Middle frontal gyrus (tissue), 1 donor: Measurements from ENCODE around the gene FBN1.

Experiments
- DNase-seq: peaks from one replicate; pipeline ENCODE4 v3.0.0-alpha.2; 2015; ENCODE audit warnings: low spot score; ENCODE audit errors: extremely low spot score

FBN1 gene

DNA sequence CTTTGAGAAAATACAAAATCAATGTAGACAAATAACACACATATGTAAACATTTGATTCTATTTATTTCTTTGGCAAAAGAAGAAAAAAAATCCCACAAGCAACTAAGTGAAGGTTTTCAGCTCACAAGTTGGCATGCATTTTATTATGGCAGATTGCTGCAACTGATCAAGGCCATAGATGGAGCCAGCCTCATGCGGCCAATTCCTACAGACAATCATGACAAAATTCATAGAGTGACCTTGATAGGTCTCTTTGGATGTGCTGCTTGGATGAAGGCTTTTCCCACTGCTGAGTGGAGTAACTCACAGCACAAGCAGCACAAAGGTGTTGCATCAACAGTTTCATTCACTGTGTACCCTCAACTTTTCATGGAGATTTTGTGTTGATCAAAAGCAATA, 22.1 kb downstream of the FBN1 start:
- no peak for DNase-seq

DNA sequence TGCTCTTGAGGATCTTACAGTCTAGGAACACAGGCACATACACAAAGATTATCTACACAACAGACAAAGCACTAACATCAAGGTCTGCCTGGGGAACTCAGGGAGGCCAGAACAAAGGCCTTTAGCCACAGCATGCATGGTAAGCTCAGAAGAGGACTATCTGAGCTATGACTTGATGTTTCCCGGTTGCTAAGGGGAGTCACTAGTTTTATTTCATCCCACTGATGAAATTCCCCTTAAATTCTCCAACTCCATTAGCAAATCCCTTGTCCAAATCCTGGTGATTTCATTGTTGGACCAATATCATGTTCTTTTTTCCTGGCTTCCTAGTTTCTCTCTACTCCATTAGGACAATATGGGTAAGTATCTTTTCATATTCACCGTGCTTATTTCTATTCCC, 23.3 kb downstream of the FBN1 start:
- no peak for DNase-seq

DNA sequence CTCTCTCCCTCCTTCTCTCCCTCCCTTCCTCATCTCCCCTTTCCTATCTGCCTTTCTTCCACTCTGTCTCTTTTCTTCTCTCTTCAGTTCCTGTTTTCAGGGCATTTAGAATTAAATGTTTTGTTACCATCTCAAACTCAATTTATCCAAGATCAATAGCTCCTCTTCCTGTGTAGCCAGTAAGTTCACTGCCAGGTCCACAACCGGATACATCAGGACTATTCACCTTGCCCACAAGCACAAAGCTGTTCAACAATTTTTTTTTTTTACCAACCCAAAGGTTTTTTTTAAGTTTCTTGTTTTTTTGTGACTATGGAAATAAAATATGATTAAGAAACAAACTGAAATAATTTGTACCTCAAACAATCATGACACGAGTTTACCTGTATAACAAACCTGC, 26.1 kb downstream of the FBN1 start:
- no peak for DNase-seq

DNA sequence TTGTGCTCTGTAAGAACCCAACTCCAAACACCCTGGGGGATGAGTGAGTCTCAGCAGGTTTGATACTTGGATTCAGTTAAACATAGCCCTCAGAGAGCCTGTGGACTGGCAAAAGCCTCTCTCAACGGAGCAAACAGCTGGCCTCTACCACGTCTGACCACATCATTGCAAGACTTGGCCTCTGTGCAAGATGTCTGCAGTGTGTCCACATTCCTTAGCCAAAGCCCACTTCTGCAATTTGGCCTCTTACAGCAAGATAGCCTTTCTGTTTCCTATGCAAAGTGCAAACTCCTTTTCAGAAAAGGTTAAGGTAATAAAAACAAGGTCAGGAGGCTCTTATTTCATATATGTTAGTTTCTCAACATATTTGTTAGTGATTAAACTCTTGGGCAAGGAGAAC, 27.9 kb downstream of the FBN1 start:
- no peak for DNase-seq

DNA sequence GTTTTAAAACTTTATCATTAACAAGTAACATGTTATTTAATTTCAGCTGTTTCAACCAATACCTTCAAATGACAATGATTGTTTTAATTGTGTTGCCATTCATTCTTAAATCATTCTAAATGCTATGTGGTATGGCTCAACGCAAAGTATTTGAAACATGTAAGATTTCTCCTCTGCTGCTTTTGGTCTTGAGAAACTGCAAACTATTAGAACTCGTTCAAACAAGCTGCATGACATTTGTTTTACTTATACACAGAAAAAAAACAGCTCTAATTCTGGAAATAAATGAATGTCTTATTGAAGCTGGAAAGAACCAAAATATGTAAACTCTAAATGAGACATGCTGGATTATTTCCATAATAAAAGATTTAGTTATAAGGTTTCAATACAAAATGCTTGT, 29.3 kb downstream of the FBN1 start:
- no peak for DNase-seq

DNA sequence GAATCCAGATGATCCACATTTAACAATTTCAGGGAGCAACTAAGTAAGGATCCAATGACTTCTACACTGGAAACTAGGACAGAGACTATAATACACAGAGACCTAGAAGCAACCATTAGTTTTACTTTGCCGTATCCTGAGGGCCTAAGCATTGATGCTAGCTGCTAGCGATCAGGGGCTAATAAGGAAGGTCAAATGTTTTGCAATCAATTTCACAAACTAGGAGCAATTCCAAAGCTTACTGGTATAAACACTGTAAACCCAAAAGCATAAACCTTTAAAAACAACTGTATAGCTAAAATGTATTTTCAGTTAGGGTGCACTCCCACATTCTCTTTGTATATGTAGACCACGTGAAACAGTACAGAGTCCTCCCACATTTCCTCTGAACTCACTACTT, 31.5 kb downstream of the FBN1 start:
- DNase-seq: no peak

DNA sequence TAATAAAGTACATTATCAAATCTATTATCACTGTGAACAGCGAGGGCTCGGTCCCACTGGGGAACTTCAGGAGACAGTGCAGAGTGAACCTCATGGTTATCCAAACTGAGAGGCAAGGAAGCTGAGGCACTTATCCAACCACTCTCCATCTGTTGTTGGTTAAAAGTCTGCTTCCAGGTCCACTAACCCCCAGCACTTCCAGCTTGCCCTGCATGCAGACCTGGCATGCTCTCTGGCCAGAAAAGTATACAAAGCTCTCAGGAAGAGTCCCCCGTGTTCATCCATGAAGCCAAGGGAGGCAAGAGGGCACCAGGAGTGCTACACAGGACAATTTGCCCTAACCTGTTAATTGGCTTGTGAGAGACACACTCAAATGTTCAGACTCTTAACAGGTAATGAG, 36.0 kb downstream of the FBN1 start:
- DNase-seq: no peak

DNA sequence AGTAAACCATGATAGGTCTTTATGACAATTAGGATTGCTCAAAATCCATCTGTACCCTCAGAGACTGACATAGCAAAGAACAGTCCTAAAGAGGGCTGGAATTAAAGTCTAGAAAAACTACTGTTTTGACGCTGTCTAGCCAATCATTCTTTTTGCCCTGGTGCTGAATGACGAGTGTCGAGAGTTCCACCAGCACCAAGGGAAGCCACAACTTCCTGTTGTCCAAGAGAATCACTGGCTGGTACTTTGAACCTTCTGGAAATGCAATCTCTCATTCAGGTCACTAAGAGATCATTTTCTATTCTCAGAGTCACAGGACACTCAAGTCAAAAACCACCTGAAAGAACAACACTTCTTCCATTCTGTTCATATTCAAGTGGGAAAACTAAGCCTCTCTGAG, 37.7 kb downstream of the FBN1 start:
- no peak for DNase-seq

DNA sequence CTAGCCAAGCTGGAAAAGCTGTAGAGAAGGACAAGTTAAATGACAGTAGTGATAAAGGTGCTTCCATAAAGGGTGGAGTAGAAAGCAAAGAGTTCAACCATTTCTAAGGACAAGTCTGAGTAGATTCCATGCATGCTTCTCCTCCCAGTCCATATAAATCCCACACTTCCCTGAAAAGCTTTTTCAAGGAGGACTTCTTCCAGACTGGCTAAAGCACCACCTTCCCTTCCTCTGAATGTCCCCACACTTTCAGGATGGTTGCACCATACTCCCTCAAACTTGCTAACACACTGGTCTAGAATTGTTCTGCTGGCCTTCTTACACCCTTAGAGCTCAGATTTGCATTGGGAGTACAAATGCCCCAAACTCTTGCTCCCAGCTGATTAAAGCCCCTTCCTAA, 40.9 kb downstream of the FBN1 start:
- no peak for DNase-seq

DNA sequence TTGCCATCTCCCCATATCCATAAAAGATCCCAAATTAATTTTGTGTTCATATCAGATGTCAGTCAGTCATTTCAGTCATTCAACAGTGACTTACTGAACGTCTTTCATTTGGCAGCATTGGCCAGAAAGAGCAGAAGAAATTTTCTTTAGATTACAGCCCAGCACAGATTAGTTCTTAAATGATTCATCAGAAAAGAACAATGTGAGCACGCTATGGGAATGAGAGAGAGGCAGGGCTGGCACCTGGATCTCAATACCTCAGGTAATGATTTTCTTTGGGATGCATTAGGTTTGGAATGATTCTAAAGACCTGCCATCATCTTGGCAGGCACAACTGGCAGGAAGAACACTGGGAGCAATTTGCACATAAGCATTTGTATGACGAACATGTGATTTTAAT, 41.6 kb downstream of the FBN1 start:
- DNase-seq: no peak

DNA sequence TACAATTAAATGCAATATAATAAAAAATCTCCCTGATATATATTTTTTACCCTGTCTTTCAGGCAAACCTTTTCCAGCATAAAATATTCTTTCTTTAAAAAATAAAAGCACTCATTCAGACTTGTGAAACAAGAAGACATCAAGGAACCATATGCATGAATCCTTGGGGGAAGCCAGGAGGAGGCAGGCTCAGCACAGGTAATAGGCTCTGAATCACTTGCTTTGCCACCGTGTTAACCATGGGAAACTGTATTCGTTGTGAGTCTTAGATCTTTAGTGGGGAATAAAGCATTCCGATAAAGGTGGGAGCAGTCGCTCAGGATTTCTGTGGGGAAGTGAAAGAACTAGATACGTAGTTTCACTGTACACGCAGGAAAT, 42.4 kb downstream of the FBN1 start:
- no peak for DNase-seq

DNA sequence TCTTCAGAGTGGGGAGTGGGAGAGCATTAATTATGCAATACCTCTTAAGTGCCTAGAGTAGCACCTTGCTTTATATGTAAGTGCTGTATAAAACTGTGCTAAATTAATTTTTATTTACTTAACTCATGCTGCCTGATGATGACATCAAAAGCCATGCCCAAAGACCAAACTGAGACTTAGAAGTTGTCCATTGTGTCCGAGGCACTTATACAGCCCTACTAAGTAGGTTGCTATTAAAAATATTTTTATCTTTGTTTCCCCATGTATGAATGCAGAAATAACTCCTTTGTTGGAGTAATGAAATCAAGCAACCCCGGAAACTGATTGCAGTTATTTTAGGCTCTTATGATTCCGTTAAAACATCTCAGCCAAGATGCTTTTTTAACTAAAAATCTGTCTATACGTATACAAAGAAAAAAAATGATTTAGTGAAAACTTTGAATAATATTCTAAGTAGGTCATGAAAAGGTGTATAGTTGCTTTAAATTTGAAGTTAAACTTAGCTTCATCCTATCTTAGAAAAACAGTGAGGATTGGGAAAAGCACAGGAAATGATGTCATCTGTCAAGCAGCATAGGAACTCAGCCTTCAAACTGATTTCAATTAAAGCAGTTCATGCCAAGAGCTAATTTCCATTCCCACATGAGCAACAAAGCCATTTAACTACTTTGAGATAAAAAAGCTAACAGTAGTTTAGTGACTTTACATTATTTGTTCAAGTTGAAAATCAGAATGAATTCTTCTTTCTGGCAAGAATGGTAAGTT, 43.0 kb downstream of the FBN1 start:
- no peak for DNase-seq

DNA sequence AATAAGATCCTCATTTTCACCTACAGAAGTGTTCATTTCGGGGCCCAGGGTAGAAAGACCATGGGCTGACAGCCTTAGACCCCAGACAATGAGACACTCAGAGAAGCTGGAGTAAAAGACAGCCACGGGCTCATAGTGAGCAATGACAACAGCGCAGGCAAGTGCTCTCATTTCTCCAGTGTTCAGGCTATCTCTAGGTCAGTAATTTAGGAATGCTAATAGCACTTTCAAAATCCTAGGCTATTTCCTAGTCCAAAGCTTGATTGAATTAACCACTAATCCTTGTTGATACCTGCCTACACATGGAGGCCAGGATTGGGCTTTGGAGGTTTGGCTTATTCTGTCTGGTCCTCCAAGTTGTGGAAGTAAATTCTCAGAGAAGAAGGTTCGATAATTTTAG, 44.4 kb downstream of the FBN1 start:
- no peak for DNase-seq

DNA sequence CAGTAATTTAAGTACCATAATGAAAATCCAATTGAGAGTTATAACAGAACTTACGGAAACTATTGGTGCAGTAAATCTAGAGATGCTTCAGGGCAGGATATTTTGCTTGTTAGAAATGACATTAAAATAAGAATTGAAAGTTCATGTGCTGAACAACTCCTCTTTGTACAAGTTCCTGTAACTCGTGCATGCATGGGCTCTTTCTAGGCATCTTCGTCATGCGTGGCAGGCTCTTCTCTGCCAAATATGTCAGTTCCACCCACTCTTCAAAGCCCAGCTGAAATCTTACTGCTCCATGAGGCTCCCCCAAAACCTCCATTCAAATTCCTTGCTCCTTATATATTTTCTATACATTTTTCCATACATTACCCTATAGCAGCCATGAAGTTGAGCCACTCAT, 48.7 kb downstream of the FBN1 start:
- DNase-seq: no peak

DNA sequence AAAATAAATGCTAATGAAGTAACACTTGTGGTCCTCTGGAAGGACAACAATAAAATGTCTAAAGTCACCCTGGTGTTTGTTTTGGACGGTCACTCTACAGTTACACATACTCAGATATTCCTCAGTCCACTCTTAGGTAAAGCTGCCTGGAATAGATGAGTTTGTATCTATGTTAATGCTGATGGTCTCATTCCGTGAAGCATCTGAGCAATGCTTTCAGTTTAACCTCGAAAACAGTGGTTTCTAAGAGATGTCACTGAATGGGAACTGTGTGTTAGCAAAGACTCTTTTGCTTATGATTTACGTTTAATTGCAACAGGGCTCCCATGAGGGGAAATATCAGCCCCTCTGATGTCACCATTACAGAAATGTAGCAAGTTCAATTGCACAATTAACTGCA, 49.1 kb downstream of the FBN1 start:
- no peak for DNase-seq

DNA sequence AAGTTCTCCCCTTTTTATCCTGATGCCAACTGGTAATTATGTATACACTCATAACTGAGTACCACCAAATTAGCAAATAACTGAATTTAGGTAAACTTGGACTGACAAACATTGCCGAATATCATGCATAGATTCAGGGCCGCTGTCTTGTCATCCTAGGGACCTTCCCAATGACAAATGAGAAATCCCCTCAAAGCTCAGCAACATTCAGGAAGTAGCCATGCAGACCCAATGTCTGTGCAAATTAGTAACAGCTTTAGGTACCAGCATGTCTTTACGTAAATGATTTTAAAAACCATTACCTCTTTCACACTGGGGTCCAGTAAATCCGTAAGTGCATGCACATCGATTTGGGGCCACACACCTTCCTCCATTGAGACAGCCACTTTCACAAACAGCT, 49.5 kb downstream of the FBN1 start:
- DNase-seq: no peak

DNA sequence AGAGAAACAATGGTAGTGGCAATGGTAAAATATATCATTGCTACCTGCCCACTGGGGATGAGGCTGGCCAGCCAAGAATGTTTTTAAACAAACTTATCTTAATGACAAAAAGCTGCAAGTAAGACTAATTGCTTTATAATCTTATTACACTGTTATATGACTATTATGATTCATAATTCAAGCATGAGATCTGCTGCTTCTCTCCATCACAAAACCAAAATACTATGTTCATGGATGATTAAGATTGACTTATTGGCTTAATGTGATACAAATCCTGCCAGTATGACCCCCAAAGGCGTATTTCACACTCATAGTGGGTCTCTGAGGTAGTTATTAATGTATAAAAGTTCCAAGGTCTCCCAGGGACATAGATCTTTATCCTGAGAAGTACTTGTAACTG, 52.6 kb downstream of the FBN1 start:
- DNase-seq: no peak

DNA sequence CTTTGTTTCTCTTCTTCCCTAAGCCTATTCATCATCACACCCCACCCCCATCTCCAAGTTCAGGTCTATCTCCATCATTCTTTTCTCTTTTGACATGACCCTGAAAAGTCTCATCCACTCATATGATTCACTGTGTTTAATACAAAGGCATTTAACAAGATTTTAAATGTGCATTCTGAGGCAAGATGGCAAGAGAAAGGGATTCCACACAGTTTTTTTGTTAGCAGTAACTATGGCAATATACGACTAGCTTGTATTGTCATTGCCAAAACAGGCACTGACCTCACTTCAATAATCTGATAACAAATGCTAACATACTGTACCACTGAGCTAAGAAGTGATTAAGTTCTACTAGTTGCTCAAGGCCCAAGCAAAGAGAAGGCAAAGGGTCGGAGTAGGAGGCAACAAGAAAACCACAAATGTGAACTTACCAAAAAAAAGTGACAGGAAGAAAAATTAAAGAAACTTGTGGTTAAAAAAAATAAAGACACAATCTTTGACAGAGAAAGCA, 53.2 kb downstream of the FBN1 start:
- no peak for DNase-seq

DNA sequence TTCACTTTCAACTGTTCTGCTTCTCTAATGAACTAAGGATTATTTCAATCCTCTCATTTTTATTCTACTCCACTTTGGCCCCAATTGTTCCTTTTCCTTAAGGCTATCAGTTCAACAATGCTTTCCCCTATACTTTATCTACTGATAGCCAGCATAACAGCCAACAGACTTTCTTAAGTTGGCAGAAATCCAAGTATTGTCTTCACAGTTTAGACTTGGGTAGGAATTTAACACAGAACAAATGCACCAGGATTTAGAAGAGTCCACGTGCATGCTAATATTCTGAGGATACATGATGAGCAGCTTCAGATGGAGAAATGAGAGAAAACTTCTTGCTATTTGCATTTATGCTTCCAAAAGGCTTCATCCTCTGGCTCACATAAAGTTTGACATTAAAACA, 54.8 kb downstream of the FBN1 start:
- DNase-seq: no peak

DNA sequence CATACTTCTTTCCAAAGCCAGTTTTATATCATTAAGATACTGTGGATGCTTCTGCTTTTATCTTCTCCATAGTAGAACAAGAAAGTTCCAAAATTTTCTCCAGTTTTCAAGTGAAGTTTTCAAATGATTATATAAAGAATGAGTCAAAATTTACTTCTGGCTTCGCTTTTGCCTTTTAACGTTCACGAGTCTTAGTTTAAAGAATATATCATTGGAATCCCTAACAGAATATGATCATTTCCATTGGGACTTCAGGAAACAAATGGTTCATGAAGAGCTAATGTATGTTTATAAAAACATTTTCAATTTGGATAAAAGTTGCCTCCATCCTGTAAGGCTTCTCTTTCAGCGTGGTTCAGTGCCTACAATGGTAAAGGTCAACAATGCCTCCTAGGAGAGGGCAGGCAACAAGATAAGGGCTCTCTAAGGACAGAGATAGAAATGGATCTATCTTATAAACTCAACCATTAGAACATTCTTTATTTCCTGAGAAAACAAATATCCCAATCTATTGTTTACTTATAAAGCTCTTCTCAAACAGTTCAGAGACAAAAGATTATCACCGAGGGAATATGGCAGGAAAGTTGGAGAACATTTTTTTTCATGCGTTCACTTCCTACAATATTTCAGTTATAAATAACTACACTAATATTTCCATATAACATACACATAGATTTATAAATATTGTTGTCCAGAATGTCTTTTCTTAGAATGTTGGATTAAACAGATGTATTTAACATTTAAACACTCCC, 60.5 kb downstream of the FBN1 start:
- no peak for DNase-seq

DNA sequence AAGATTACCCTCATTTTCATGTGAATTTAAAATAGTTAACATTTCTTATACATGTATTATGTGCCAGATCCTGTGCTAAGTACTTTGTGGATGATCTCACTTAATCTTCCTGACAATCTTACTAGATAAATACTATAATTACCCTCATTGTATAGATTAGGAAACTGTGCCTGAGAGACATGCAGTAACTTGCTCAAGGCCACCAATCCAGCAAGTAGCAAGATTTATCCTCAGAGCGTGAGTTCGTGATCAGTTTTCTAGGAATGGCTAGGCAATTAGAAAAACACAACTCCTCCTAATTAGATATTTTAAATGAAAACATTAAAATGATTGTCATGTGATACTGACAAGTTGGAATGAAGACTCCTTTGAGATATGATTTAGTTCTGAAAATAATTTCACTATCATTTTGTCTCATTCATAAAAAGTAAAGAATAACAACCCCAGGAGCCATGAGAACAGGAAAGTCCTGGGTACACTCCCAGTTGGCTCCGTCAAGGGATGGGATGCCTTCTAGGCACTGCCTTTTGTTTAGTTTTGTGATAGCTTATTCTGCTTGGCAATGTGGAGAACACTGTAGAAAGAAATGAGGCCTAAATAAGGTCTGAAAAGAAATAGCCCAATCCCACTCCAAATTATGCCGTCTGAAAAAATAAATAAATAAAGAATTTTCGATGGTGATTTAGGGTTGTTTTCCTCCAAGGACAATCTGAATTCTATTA, 61.3 kb downstream of the FBN1 start:
- DNase-seq: no peak
